GM12873 (cell line): ENCODE data around the gene EPB41.

Source experiments
- CTCF ChIP-seq: IDR thresholded peaks from 2 replicates; pipeline ENCODE4 v1.5.1; 2012; ENCODE audit warnings: low read depth, mild to moderate bottlenecking, moderate library complexity, low read length, control low read depth; ENCODE audit not compliant: insufficient read depth; ENCODE audit errors: missing control alignments

EPB41 gene

GRCh38 chr1:28921286-28921869 is 7.0 kb downstream of the EPB41 start:
- TF ChIP-seq CTCF: no peak

- TF ChIP-seq CTCF: no peak
Measured at GRCh38 chr1:28925350-28925891, 11.1 kb downstream of the EPB41 start.

GRCh38 chr1:28926629-28927265 is 12.4 kb downstream of the EPB41 start:
- TF ChIP-seq CTCF: no peak

- no peak for TF ChIP-seq CTCF
Measured at GRCh38 chr1:28927266-28927647, 12.9 kb downstream of the EPB41 start.

GRCh38 chr1:28927648-28928313 is 13.4 kb downstream of the EPB41 start:
- TF ChIP-seq CTCF: no peak

- TF ChIP-seq CTCF: no peak
Measured at GRCh38 chr1:28928314-28928941, 14.1 kb downstream of the EPB41 start.

- TF ChIP-seq CTCF: no peak
Measured at GRCh38 chr1:28933277-28933676, 18.9 kb downstream of the EPB41 start.
